Ascending aorta (tissue), 2 donors: ENCODE measurements around the gene ARFIP2. TPM values are rescaled to one million over a fixed set of nuclear protein-coding genes. Genes with fewer than 3 reads are reported as not detected.

Experiments used
- DNase-seq, 2 donors: peaks; one replicate each; pipeline ENCODE4 v3.0.0-alpha.2; 2019; ENCODE audit warnings: low spot score in 2 of 2
- H3K27ac ChIP-seq, 2 donors: fragments of 200-600 bp; sonication (generic); one replicate each; pipeline ENCODE4 v1.5.1; 2016 to 2017; ENCODE audit warnings: mild to moderate bottlenecking in 1 of 2
- H3K27me3 ChIP-seq: fragments of 200-600 bp; sonication (generic); one replicate; pipeline ENCODE4 v1.5.1; 2017
- H3K36me3 ChIP-seq, 2 donors: fragments of 200-600 bp; sonication (generic); one replicate each; pipeline ENCODE4 v1.5.1; 2016
- H3K4me1 ChIP-seq, 2 donors: fragments of 200-600 bp; sonication (generic); one replicate each; pipeline ENCODE4 v1.5.1; 2016 to 2017; ENCODE audit warnings: mild to moderate bottlenecking in 1 of 2
- H3K4me3 ChIP-seq, 2 donors: fragments of 200-600 bp; sonication (generic); one replicate each; pipeline ENCODE4 v1.5.1; 2016 to 2017; ENCODE audit warnings: mild to moderate bottlenecking in 1 of 2
- H3K9me3 ChIP-seq, 2 donors: fragments of 200-600 bp; sonication (generic); one replicate each; pipeline ENCODE4 v1.5.1; 2016
- intact Hi-C: fragments of 100-400 bp; cut with DNase I; formaldehyde crosslinking; loops from one replicate; pipeline ENCODE4 v1.15.1; 2023
- total RNA-seq: library from RNA; depleted of rRNA; stranded (reverse); fragments of >200 nt; gene quantifications from one replicate; pipeline ENCODE4 v1.1.0, GENCODE V29; 2016
- TF ChIP-seq, protein P1 (sequence below), 3 experiments: fragments of 200-600 bp in 2 of 3; fragments of 450-650 bp in 1 of 3; sonication (generic) in 2 of 3; IDR thresholded peaks; one replicate each; pipeline ENCODE4 v1.5.1; 2016 to 2019; ENCODE audit warnings: antibody characterized with exemption in 3 of 3, mild to moderate bottlenecking in 1 of 3, moderate library complexity in 1 of 3

The ARFIP2 gene
- total RNA-seq, 1 donor from 2014 or later, result 87.8 TPM

DNA sequence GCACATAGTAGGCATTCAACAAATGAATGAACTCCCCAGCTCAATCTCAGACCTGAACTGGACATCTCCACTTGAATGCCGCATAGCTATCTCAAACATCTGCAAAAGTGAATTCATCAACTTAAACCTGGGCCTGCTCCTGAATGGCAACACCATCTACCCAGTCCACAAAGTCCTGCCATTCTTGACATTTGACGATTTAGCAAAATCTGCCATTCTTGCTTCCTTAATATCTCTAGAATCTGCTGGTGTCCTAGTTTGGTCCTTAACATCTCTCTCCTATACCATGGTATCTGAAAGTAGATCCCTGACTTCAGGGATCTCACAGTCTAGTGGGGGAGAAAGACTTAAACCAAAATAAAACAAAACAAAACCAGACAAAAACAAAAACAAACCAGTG is 28.0 kb downstream of the ARFIP2 start:
- H3K27ac ChIP-seq, result peak overlapping the region in 1 of 2 donors; percentile 71
- DNase-seq, result no peak

DNA sequence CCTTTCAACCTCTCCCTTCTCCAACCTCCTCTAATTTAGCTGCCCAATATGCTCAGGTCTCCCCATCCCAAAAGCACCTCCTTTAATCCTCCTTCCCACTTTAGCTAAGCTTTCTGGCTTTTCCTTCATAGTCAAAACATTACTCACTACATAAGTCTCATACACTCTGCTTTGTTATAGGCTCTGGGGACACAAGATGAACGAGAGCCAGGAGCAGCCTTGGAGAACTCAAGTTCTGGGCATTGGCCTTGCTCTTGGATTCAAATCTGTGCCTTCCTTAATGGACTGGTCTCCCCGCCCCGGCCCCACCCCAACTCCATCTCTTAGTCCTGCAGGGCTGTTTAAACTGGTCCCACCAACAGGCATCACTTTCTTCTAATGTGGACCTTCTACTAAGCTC is 28.9 kb downstream of the ARFIP2 start:
- DNase-seq, result no peak
- Histone ChIP-seq H3K4me1 (peaks cover 9 to 14% of the 10 kb centered on the region in 2 donors), H3K9me3 (no peaks in the 10 kb centered on the region), H3K27ac (peak overlapping the region; percentile 71), H3K36me3 (peaks cover 70 to 92% of the 10 kb centered on the region in 2 donors), H3K4me3 (no peak overlapping the region), H3K27me3 (no peaks in the 10 kb centered on the region)
- intact Hi-C loops, result no loop called here
- TF ChIP-seq, protein P1, sequence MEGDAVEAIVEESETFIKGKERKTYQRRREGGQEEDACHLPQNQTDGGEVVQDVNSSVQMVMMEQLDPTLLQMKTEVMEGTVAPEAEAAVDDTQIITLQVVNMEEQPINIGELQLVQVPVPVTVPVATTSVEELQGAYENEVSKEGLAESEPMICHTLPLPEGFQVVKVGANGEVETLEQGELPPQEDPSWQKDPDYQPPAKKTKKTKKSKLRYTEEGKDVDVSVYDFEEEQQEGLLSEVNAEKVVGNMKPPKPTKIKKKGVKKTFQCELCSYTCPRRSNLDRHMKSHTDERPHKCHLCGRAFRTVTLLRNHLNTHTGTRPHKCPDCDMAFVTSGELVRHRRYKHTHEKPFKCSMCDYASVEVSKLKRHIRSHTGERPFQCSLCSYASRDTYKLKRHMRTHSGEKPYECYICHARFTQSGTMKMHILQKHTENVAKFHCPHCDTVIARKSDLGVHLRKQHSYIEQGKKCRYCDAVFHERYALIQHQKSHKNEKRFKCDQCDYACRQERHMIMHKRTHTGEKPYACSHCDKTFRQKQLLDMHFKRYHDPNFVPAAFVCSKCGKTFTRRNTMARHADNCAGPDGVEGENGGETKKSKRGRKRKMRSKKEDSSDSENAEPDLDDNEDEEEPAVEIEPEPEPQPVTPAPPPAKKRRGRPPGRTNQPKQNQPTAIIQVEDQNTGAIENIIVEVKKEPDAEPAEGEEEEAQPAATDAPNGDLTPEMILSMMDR (IDR thresholded peaks at IDR 0.05), result no peak

More for the DNA sequence above, 28.0 kb downstream of the ARFIP2 start:
- peaks cover 72 to 94% of the 10 kb centered on the region in 2 donors for H3K36me3 ChIP-seq
- peaks cover 9 to 14% of the 10 kb centered on the region in 2 donors for H3K4me1 ChIP-seq
- no peaks in the 10 kb centered on the region for H3K9me3 ChIP-seq
- no peak overlapping the region for H3K4me3 ChIP-seq
- H3K27me3 ChIP-seq, result no peaks in the 10 kb centered on the region
- TF ChIP-seq, protein P1 (IDR thresholded peaks at IDR 0.05), result no peak
- intact Hi-C loops, result no loop called here

DNA sequence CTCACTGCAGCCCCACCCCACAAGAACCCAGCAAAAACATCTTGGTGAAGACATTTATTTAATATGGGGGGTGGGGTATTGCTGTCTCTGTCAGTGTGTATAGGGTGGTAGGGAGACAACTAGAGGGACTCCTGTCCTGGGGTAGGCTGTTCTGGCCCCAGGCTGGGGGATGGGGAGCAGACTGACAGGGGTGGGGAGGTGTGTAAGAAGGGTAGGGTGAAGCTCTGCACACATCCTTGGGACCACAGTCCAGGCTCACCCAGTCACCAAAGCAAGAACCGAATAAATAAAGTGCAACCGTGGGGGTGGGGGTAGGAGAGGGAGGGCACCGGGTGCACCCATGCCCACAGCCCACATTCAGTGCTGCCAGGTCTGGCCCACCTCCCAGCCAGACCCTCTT is 32.6 kb downstream of the ARFIP2 start:
- Histone ChIP-seq H3K36me3 (peaks cover 38 to 55% of the 10 kb centered on the region in 2 donors), H3K9me3 (no peaks in the 10 kb centered on the region), H3K27ac (no peak overlapping the region), H3K4me1 (peaks cover 9 to 14% of the 10 kb centered on the region in 2 donors), H3K27me3 (no peaks in the 10 kb centered on the region), H3K4me3 (no peak overlapping the region)
- intact Hi-C loops, result no loop called here
- no peak for DNase-seq
- TF ChIP-seq, protein P1 (IDR thresholded peaks at IDR 0.05), result no peak

DNA sequence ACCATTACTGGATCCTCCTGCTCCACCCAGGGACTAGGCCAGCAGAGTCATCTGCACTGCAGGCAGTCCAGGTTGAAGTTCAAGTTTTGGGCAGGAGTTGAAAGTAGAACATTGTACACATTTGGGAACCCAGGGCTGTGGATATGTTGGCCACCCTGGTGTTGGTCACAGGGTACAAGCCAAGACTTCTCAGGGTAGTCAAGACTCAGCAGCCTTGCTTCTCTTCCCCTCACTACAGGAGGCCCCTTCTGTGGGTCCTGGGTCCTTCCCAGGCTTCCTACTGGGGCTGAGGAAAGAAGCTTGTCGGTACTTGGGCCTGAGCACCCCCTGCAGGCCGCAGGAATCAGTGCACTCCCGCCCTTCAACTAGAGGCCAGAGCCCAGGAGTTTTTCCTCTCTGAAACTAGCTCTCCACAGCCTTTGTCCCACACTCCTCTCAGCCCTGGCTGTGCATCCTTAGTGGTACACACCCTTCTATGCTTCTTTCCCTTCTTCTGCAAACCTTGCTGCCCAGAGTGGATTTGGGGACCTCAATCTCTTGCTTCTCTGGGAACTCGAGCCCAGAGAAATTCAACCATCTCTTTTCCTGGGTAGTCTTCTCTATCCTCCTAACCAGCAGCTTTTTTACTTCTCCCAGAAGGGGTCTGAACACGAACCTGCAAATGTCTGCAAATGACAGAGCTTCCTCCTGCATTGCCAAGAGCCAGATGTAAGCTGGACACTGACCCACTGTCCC is 37.7 kb downstream of the ARFIP2 start:
- no peak for DNase-seq
- Histone ChIP-seq H3K27me3 (no peaks in the 10 kb centered on the region), H3K36me3 (peaks cover 10% of the 10 kb centered on the region in 2 donors), H3K9me3 (no peaks in the 10 kb centered on the region), H3K27ac (peak overlapping the region; percentile 47 to 64), H3K4me3 (no peak overlapping the region), H3K4me1 (peaks cover 0 to 3% of the 10 kb centered on the region in 2 donors)
- TF ChIP-seq, protein P1 (IDR thresholded peaks at IDR 0.05), result peak; percentile 55 to 69 (median 60)
- intact Hi-C loops, result loop anchor here (1.0 to 2.0 kb wide), 2 partner anchors 61 to 64 kb away; no protein-coding TSS in a partner anchor

DNA sequence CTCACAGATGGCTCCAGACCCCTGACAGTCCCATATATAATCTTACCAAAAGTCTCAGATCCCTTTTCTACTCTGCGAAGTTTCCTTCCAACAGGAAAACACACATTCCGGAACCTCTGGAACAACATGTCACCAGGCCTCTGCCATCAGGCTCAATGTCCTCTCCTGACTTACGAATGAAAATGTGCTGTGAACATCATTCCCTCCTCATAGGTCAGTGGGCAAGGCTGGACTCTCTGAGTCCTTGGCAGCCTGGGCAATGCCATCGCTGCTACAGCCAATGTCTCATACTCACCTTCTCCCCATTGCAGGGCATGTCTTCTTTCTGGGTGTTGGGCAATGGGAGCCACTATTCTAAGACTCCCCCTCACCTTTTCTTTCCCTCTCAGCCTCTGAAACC is 38.7 kb downstream of the ARFIP2 start:
- Histone ChIP-seq H3K4me3 (no peak overlapping the region), H3K36me3 (peaks cover under 1 to 1% of the 10 kb centered on the region in 2 donors), H3K27me3 (no peaks in the 10 kb centered on the region), H3K4me1 (peaks cover 0 to 3% of the 10 kb centered on the region in 2 donors), H3K9me3 (no peaks in the 10 kb centered on the region), H3K27ac (peak overlapping the region; percentile 47 to 64)
- TF ChIP-seq, protein P1 (IDR thresholded peaks at IDR 0.05), result no peak
- intact Hi-C loops, result loop anchor here (2.0 kb wide), 1 partner anchor 62 kb away; no protein-coding TSS in a partner anchor
- no peak for DNase-seq
